H9 (cell line): ENCODE measurements around the gene COL8A2. TPM values are rescaled to one million over a fixed set of nuclear protein-coding genes. Genes with fewer than 3 reads are reported as not detected.

Experiments
- DNase-seq: peaks from one replicate; pipeline ENCODE4 v3.0.0-alpha.2; 2017
- H2AFZ ChIP-seq: one replicate; pipeline ENCODE4 v1.6.1; 2013; ENCODE audit warnings: mild to moderate bottlenecking, low read length, control low read depth, moderate library complexity
- H2AK5ac ChIP-seq: 2 replicates; pipeline ENCODE4 v1.6.1; 2013; ENCODE audit warnings: low read length, control low read depth, mixed read lengths; ENCODE audit not compliant: insufficient read length
- H2BK120ac ChIP-seq: one replicate; pipeline ENCODE4 v1.6.1; 2013; ENCODE audit warnings: low read depth, mild to moderate bottlenecking, low read length, control low read depth, inconsistent platforms; ENCODE audit not compliant: poor library complexity, severe bottlenecking
- H2BK12ac ChIP-seq: 2 replicates; pipeline ENCODE4 v1.6.1; 2013; ENCODE audit warnings: low read length, control low read depth, mixed read lengths, low read depth; ENCODE audit not compliant: insufficient read length
- H2BK15ac ChIP-seq: 2 replicates; pipeline ENCODE4 v1.6.1; 2013; ENCODE audit warnings: low read depth, low read length, control low read depth
- H2BK20ac ChIP-seq: one replicate; pipeline ENCODE4 v1.6.1; 2013; ENCODE audit warnings: low read depth, mild to moderate bottlenecking, low read length, control low read depth, inconsistent platforms; ENCODE audit not compliant: poor library complexity, severe bottlenecking
- H2BK5ac ChIP-seq: 2 replicates; pipeline ENCODE4 v1.6.1; 2013; ENCODE audit warnings: low read length, control low read depth, mixed read lengths; ENCODE audit not compliant: insufficient read length
- H3K14ac ChIP-seq: 2 replicates; pipeline ENCODE4 v1.6.1; 2013; ENCODE audit warnings: low read length, control low read depth; ENCODE audit not compliant: insufficient read depth
- H3K18ac ChIP-seq: 2 replicates; pipeline ENCODE4 v1.6.1; 2013; ENCODE audit warnings: low read depth, mild to moderate bottlenecking, mixed read lengths, low read length, control low read depth; ENCODE audit not compliant: insufficient read length
- H3K23ac ChIP-seq: 2 replicates; pipeline ENCODE4 v1.6.1; 2013; ENCODE audit warnings: low read length, control low read depth, mixed read lengths, low read depth; ENCODE audit not compliant: insufficient read length
- H3K23me2 ChIP-seq: 2 replicates; pipeline ENCODE4 v1.6.1; 2013; ENCODE audit warnings: low read depth, mild to moderate bottlenecking, mixed read lengths, low read length, control low read depth; ENCODE audit not compliant: insufficient read length, poor library complexity, severe bottlenecking
- H3K27ac ChIP-seq: 2 replicates; pipeline ENCODE4 v1.5.1; 2013; ENCODE audit warnings: low read length, control low read depth, mixed read lengths, low read depth; ENCODE audit not compliant: insufficient read length
- H3K27me3 ChIP-seq: 2 replicates; pipeline ENCODE4 v1.6.1; 2013; ENCODE audit warnings: low read length, control low read depth, inconsistent platforms; ENCODE audit not compliant: insufficient read depth
- H3K4ac ChIP-seq: 2 replicates; pipeline ENCODE4 v1.6.1; 2013; ENCODE audit warnings: low read depth, mild to moderate bottlenecking, control low read depth, inconsistent platforms, low read length, moderate library complexity
- H3K4me1 ChIP-seq: 2 replicates; pipeline ENCODE4 v1.6.1; 2013; ENCODE audit warnings: low read length, control low read depth, inconsistent platforms; ENCODE audit not compliant: insufficient read depth
- H3K4me2 ChIP-seq: 2 replicates; pipeline ENCODE4 v1.6.1; 2013; ENCODE audit warnings: low read length, control low read depth, mixed read lengths; ENCODE audit not compliant: insufficient read length, insufficient read depth
- H3K56ac ChIP-seq: 2 replicates; pipeline ENCODE4 v1.6.1; 2013; ENCODE audit warnings: low read depth, mild to moderate bottlenecking, mixed read lengths, low read length, control low read depth; ENCODE audit not compliant: insufficient read length
- H3K79me1 ChIP-seq: 2 replicates; pipeline ENCODE4 v1.6.1; 2013; ENCODE audit warnings: low read depth, mild to moderate bottlenecking, moderate library complexity, low read length, control low read depth, inconsistent platforms; ENCODE audit not compliant: insufficient read depth, poor library complexity, severe bottlenecking
- H3K79me2 ChIP-seq: 2 replicates; pipeline ENCODE4 v1.6.1; 2013; ENCODE audit warnings: low read length, control low read depth, inconsistent platforms; ENCODE audit not compliant: insufficient read depth
- H3K9ac ChIP-seq: 2 replicates; pipeline ENCODE4 v1.6.1; 2013; ENCODE audit warnings: low read length, control low read depth, mixed read lengths; ENCODE audit not compliant: insufficient read length; ENCODE audit errors: extremely low read depth
- H3K9me3 ChIP-seq: one replicate; pipeline ENCODE4 v1.6.1; 2013; ENCODE audit warnings: low read depth, low read length, inconsistent platforms; ENCODE audit not compliant: control insufficient read depth
- H3T11ph ChIP-seq: one replicate; pipeline ENCODE4 v1.6.1; 2013; ENCODE audit warnings: mild to moderate bottlenecking, low read length, control low read depth, inconsistent platforms
- H4K20me1 ChIP-seq: one replicate; pipeline ENCODE4 v1.6.1; 2013; ENCODE audit not compliant: control insufficient read depth, insufficient read length, insufficient read depth
- H4K5ac ChIP-seq: 2 replicates; pipeline ENCODE4 v1.6.1; 2013; ENCODE audit warnings: low read depth, mild to moderate bottlenecking, mixed read lengths, low read length, control low read depth; ENCODE audit not compliant: insufficient read length
- H4K8ac ChIP-seq: replicated peaks from 2 replicates; pipeline ENCODE4 v1.6.1; 2013; ENCODE audit warnings: low read length, control low read depth, mixed read lengths, low read depth; ENCODE audit not compliant: insufficient read length
- H4K91ac ChIP-seq: 2 replicates; pipeline ENCODE4 v1.6.1; 2013; ENCODE audit warnings: low read depth, mild to moderate bottlenecking, moderate library complexity, mixed read lengths, low read length, control low read depth; ENCODE audit not compliant: insufficient read length
- H3K27ac Mint-ChIP-seq, 3 experiments: 2 replicates in 2 of 3; 3 replicates in 1 of 3; pipeline ENCODE4 v1.8.0; 2020 to 2021; ENCODE audit warnings: mixed read lengths in 3 of 3, mild to moderate bottlenecking in 1 of 3, moderate library complexity in 1 of 3
- H3K27me3 Mint-ChIP-seq: 2 replicates; pipeline ENCODE4 v1.8.0; 2021; ENCODE audit warnings: low read depth, mild to moderate bottlenecking, moderate library complexity, mixed read lengths
- H3K36me3 Mint-ChIP-seq, 3 experiments: 2 replicates in 2 of 3; 3 replicates in 1 of 3; pipeline ENCODE4 v1.8.0; 2020 to 2021; ENCODE audit warnings: low read depth in 3 of 3, mixed read lengths in 3 of 3; ENCODE audit not compliant: insufficient read depth in 1 of 3
- H3K4me1 Mint-ChIP-seq, 2 experiments: 2 replicates each; pipeline ENCODE4 v1.8.0; 2020; ENCODE audit warnings: mixed read lengths in 2 of 2
- H3K4me3 Mint-ChIP-seq, 2 experiments: 2 replicates in 1 of 2; 3 replicates in 1 of 2; pipeline ENCODE4 v1.8.0; 2020 to 2021; ENCODE audit warnings: mild to moderate bottlenecking in 2 of 2, mixed read lengths in 2 of 2, moderate library complexity in 1 of 2
- H3K9me3 Mint-ChIP-seq, 2 experiments: 2 replicates in 1 of 2; 3 replicates in 1 of 2; pipeline ENCODE4 v1.8.0; 2020; ENCODE audit warnings: mild to moderate bottlenecking in 2 of 2, mixed read lengths in 2 of 2, moderate library complexity in 1 of 2
- CTCF ChIP-seq: fragments of 200-600 bp; sonication (generic); conservative IDR thresholded peaks from 3 replicates; pipeline ENCODE4 v1.8.0; 2021; ENCODE audit warnings: antibody characterized with exemption, mild to moderate bottlenecking
- WGBS: extraction: QIAGEN DNeasy Blood & Tissue Kit; methylation state at CpG from one replicate; pipeline ENCODE4 v1.1.7; 2013; ENCODE audit warnings: missing lambda C conversion rate, low lambda C conversion rate, mixed read lengths; ENCODE audit not compliant: insufficient read length; ENCODE audit errors: extremely low coverage; 5-methylcytosine and 5-hydroxymethylcytosine counted together
- total RNA-seq: library from RNA; stranded (reverse); gene quantifications from 2 replicates; pipeline ENCODE4 v1.2.1, GENCODE V29; 2021

COL8A2 gene
- total RNA-seq, 1 experiment from 2014 or later = 1.5 TPM

GRCh38 chr1:36154335-36154734, 29.3 kb upstream of the COL8A2 start:
- Histone ChIP-seq H2BK12ac (no peak overlapping the region), H3T11ph (no peak overlapping the region), H3K9ac (no peak overlapping the region), H2BK120ac (no peak overlapping the region), H3K23me2 (peaks cover 19% of the 10 kb centered on the region), H3K79me1 (peaks cover 4% of the 10 kb centered on the region), H3K27me3 (peaks cover 24% of the 10 kb centered on the region; the same call in 1 of the 2 replicates), H3K4me1 (peaks cover 3% of the 10 kb centered on the region; the same call in 1 of the 2 replicates), H4K20me1 (no peaks in the 10 kb centered on the region), H4K91ac (no peak overlapping the region), H4K8ac (no peak overlapping the region), H3K79me2 (peaks cover 6% of the 10 kb centered on the region; the same call in 1 of the 2 replicates), H2BK20ac (no peak overlapping the region), H2AFZ (no peak overlapping the region), H3K14ac (no peak overlapping the region), H3K18ac (no peak overlapping the region), H3K4me2 (no peak overlapping the region), H2AK5ac (no peak overlapping the region), H3K27ac (no peak overlapping the region), H3K23ac (no peak overlapping the region), H4K5ac (no peak overlapping the region), H3K4ac (no peak overlapping the region), H2BK15ac (no peak overlapping the region), H3K56ac (no peak overlapping the region), H2BK5ac (no peak overlapping the region), H3K9me3 (no peaks in the 10 kb centered on the region)
- Mint-ChIP-seq H3K27ac (peak overlapping the region in 1 of 3 experiments; percentile 19; a peak in 1 of 7 replicates), H3K4me3 (peak overlapping the region in 1 of 2 experiments; percentile 82; a peak in 2 of 5 replicates), H3K36me3 (peaks cover 0 to 3% (median 0%) of the 10 kb centered on the region in 3 experiments; a peak in 1 of 7 replicates), H3K9me3 (no peaks in the 10 kb centered on the region), H3K4me1 (peaks cover 43 to 47% of the 10 kb centered on the region in 2 experiments), H3K27me3 (peaks cover 38% of the 10 kb centered on the region)
- no CpG with 5 or more reads among the region's 6 CpGs for WGBS
- DNase-seq = no peak
- TF ChIP-seq CTCF = no peak
